Endothelial cell of umbilical vein (primary cell): ENCODE data around the gene TUBA4A. TPM values are rescaled to one million over a fixed set of nuclear protein-coding genes. Genes with fewer than 3 reads are reported as not detected.

Source experiments
- BruUV-seq: library from RNA; stranded (reverse); fragments of 400-500 nt; replicated peaks from 2 replicates; lab custom pipeline; 2021; lab: Mats Ljungman, UMichigan
- CTCF ChIA-PET: fragments of 300-600, 350-600 bp; sonication (Branson Sonifier 250); formaldehyde crosslinking; loops from one replicate; lab custom pipeline; 2021; ENCODE audit warnings: antibody characterized with exemption, inconsistent platforms; lab: Charles Lee
- POLR2A ChIA-PET: fragments of 300-600, 350-600 bp; sonication (Branson Sonifier 250); formaldehyde crosslinking; loops from one replicate; lab custom pipeline; 2021; ENCODE audit warnings: antibody characterized with exemption, inconsistent platforms; lab: Charles Lee
- DNase-seq: peaks from one replicate; pipeline ENCODE4 v3.0.0-alpha.2; 2011; ENCODE audit warnings: low read depth, low spot score
- FAIRE-seq: peaks from 2 replicates; lab custom pipeline; 2011; peaks lifted over from hg19 to GRCh38; lab: Jason Lieb, UNC
- H2AFZ ChIP-seq: 2 replicates; pipeline ENCODE4 v1.6.0; 2012; ENCODE audit warnings: low read depth, low read length, control low read depth, inconsistent platforms
- H3K27ac ChIP-seq: 2 replicates; pipeline ENCODE4 v1.5.1; 2011; ENCODE audit warnings: low read depth, mild to moderate bottlenecking, control low read depth, low read length, moderate library complexity; ENCODE audit not compliant: insufficient read depth
- H3K27me3 ChIP-seq, 2 experiments: 2 replicates each; pipeline versions ENCODE4 v1.6.0 to v1.6.1; 2011; ENCODE audit warnings: low read length in 2 of 2, mixed read lengths in 1 of 2; ENCODE audit not compliant: control insufficient read depth in 2 of 2, insufficient read depth in 2 of 2
- H3K36me3 ChIP-seq, 2 experiments: 2 replicates in 1 of 2; 3 replicates in 1 of 2; pipeline ENCODE4 v1.5.1; 2011; ENCODE audit warnings: low read length in 2 of 2, mild to moderate bottlenecking in 1 of 2, moderate library complexity in 1 of 2; ENCODE audit not compliant: control insufficient read depth in 2 of 2, insufficient read depth in 2 of 2; ENCODE audit errors: extremely low read depth in 1 of 2
- H3K4me1 ChIP-seq: 3 replicates; pipeline ENCODE4 v1.5.1; 2011; ENCODE audit warnings: mild to moderate bottlenecking, low read length; ENCODE audit not compliant: control insufficient read depth, insufficient read depth; ENCODE audit errors: extremely low read depth
- H3K4me2 ChIP-seq: 2 replicates; pipeline ENCODE4 v1.6.1; 2011; ENCODE audit warnings: low read length, control low read depth, mixed read lengths; ENCODE audit not compliant: insufficient read depth
- H3K4me3 ChIP-seq, 3 experiments: fragments of 200-600 bp in 1 of 3; sonication (generic), shearing (Covaris generic) in 1 of 3; replicated peaks in 1 of 3; 2 replicates each; pipeline ENCODE4 v1.5.1; 2011 to 2016; ENCODE audit warnings: control low read depth in 3 of 3, low read length in 3 of 3, mild to moderate bottlenecking in 2 of 3, inconsistent platforms in 1 of 3, low read depth in 1 of 3, moderate library complexity in 1 of 3; ENCODE audit not compliant: insufficient read depth in 1 of 3
- H3K79me2 ChIP-seq: 2 replicates; pipeline ENCODE4 v1.6.0; 2012; ENCODE audit warnings: low read length, inconsistent platforms; ENCODE audit not compliant: control insufficient read depth, insufficient read depth
- H3K9ac ChIP-seq: replicated peaks from 2 replicates; pipeline ENCODE3; 2011; ENCODE audit warnings: low read length, control low read depth; ENCODE audit not compliant: insufficient read depth; ENCODE audit errors: extremely low read depth
- H3K9me1 ChIP-seq: replicated peaks from 3 replicates; pipeline ENCODE4 v1.6.0; 2011; ENCODE audit warnings: mild to moderate bottlenecking, low read length; ENCODE audit not compliant: control insufficient read depth, insufficient read depth; ENCODE audit errors: extremely low read depth
- H3K9me3 ChIP-seq: replicated peaks from 2 replicates; pipeline ENCODE4 v1.5.1; 2012; ENCODE audit warnings: low read length, inconsistent platforms; ENCODE audit not compliant: control insufficient read depth, insufficient read depth
- H4K20me1 ChIP-seq: replicated peaks from 2 replicates; pipeline ENCODE3; 2011; ENCODE audit warnings: mild to moderate bottlenecking, low read length; ENCODE audit not compliant: control insufficient read depth, insufficient read depth; ENCODE audit errors: extremely low read depth
- EZH2 ChIP-seq: IDR thresholded peaks from 2 replicates; pipeline ENCODE4 v1.6.1; 2012; ENCODE audit warnings: borderline replicate concordance, low read depth, mild to moderate bottlenecking, moderate library complexity, low read length, inconsistent platforms; ENCODE audit not compliant: severe bottlenecking
- FOS ChIP-seq: IDR thresholded peaks from 2 replicates; pipeline ENCODE4 v1.6.1; 2011; ENCODE audit warnings: mild to moderate bottlenecking, low read length, moderate library complexity, borderline replicate concordance; ENCODE audit not compliant: insufficient read depth
- GATA2 ChIP-seq: IDR thresholded peaks from 2 replicates; pipeline ENCODE4 v1.7.0; 2011; ENCODE audit warnings: low read depth, mild to moderate bottlenecking, moderate library complexity, mixed read lengths, low read length; ENCODE audit not compliant: insufficient read length, insufficient read depth
- JUN ChIP-seq: IDR thresholded peaks from 2 replicates; pipeline ENCODE4 v1.6.1; 2011; ENCODE audit warnings: borderline replicate concordance, low read depth; ENCODE audit not compliant: insufficient read length, insufficient read depth
- MYC ChIP-seq: IDR thresholded peaks from one replicate; pipeline ENCODE4 v1.6.1; 2011; ENCODE audit warnings: mild to moderate bottlenecking, low read depth, low read length
- POLR2A ChIP-seq: IDR thresholded peaks from 2 replicates; pipeline ENCODE4 v1.6.1; 2012; ENCODE audit warnings: low read depth, mild to moderate bottlenecking, control low read depth, low read length
- POLR2AphosphoS5 ChIP-seq: IDR thresholded peaks from 2 replicates; pipeline ENCODE4 v1.6.1; 2012; ENCODE audit warnings: low read depth, mild to moderate bottlenecking, control low read depth, low read length, moderate library complexity; ENCODE audit not compliant: insufficient read depth
- dilution Hi-C: fragments of 300-500 bp; cut with MboI; formaldehyde crosslinking; loops from one replicate; pipeline ENCODE4 v1.15.0; 2019; ENCODE audit warnings: low sequenced_read_pairs; ENCODE audit not compliant: extremely low pct_ligation_motif_present
- intact Hi-C: fragments of 100-400 bp; cut with micrococcal nuclease; formaldehyde crosslinking; loops from one replicate; pipeline ENCODE4 v1.10.0; 2022
- polyA plus RNA-seq, 4 experiments: library from polyadenylated mRNA; depleted of rRNA in 3 of 4; stranded (reverse) in 3 of 4; unstranded in 1 of 4; fragments of >200 nt; gene quantifications; 2 replicates each; pipeline versions ENCODE4 v1.2.1 to v1.2.3, GENCODE V29; 2011 to 2012; ENCODE audit warnings: missing spikeins in 1 of 4
- total RNA-seq: library from RNA; stranded (reverse); gene quantifications from 2 replicates; pipeline ENCODE4 v1.2.3, GENCODE V29; 2021
- TF ChIP-seq, protein P1 (sequence below): IDR thresholded peaks from 2 replicates; pipeline ENCODE4 v1.6.1; 2011; ENCODE audit not compliant: insufficient read depth, insufficient read length
- TF ChIP-seq, protein P2 (sequence below), 2 donors: IDR thresholded peaks; 1 replicate in 1 of 2; 2 replicates in 1 of 2; pipeline ENCODE4 v1.5.1; 2011; ENCODE audit warnings: low read length in 2 of 2, mild to moderate bottlenecking in 2 of 2, moderate library complexity in 2 of 2, control low read depth in 1 of 2, inconsistent platforms in 1 of 2, low read depth in 1 of 2; ENCODE audit not compliant: insufficient read depth in 1 of 2; ENCODE audit errors: extremely low read depth in 1 of 2

TUBA4A gene
- total and polyA plus RNA-seq, 2 donors (not counting 3 experiments of a cell fraction or from before 2014, with no cell fraction given), result 16.5 to 24.8 TPM

DNA sequence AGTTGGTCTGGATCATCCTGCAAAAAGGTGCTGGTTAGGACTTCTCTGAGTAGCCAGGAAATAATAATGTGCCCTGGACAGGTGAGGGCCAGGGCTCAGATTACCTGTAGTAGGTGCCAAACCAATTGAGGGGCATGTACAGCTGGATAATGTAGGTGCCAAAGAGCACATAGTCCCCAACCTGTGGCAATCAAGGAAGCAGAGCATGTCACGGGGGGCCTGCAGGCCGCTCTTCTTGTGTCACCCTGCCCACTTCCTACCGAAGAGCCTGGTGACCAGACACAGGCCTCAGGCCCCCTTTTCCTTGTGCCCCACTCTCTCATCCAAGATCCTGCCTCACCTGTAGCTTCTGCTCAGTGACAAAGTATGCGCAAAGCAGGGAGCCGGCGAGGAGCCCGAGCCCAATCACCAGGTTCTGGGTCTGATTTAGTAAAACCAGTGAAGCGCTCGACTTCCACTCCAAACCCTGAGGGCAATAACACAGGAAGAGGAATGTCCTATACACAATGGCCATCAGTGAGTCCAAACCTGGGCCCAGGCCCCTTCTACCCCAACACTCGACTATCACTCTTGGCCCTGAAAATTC lies 40.1 kb downstream of the TUBA4A start:
- no peak for TF ChIP-seq JUN
- TF ChIP-seq, protein P1, sequence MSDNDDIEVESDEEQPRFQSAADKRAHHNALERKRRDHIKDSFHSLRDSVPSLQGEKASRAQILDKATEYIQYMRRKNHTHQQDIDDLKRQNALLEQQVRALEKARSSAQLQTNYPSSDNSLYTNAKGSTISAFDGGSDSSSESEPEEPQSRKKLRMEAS, result no peak
- no peak for TF ChIP-seq POLR2AphosphoS5
- TF ChIP-seq FOS, result no peak
- TF ChIP-seq GATA2, result no peak
- TF ChIP-seq, protein P2, sequence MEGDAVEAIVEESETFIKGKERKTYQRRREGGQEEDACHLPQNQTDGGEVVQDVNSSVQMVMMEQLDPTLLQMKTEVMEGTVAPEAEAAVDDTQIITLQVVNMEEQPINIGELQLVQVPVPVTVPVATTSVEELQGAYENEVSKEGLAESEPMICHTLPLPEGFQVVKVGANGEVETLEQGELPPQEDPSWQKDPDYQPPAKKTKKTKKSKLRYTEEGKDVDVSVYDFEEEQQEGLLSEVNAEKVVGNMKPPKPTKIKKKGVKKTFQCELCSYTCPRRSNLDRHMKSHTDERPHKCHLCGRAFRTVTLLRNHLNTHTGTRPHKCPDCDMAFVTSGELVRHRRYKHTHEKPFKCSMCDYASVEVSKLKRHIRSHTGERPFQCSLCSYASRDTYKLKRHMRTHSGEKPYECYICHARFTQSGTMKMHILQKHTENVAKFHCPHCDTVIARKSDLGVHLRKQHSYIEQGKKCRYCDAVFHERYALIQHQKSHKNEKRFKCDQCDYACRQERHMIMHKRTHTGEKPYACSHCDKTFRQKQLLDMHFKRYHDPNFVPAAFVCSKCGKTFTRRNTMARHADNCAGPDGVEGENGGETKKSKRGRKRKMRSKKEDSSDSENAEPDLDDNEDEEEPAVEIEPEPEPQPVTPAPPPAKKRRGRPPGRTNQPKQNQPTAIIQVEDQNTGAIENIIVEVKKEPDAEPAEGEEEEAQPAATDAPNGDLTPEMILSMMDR (IDR thresholded peaks at IDR 0.05; ENCODE audit: extremely low read depth in 1 of 2, insufficient read depth in 1 of 2, low read depth in 1 of 2, low read length in 2 of 2), result no peak
- TF ChIP-seq EZH2, result no peak
- TF ChIP-seq POLR2A, result no peak
- no peak for TF ChIP-seq MYC
- intact Hi-C loops, result no loop called here
- Histone ChIP-seq H3K4me3 (no peak overlapping the region), H3K9me1 (no peaks in the 10 kb centered on the region), H4K20me1 (no peaks in the 10 kb centered on the region), H3K27ac (no peak overlapping the region), H3K36me3 (peaks cover 3 to 13% of the 10 kb centered on the region in 2 experiments), H3K27me3 (no peaks in the 10 kb centered on the region), H3K79me2 (no peaks in the 10 kb centered on the region), H3K9me3 (no peaks in the 10 kb centered on the region), H2AFZ (no peak overlapping the region), H3K4me1 (peaks cover 8% of the 10 kb centered on the region), H3K9ac (no peak overlapping the region), H3K4me2 (no peak overlapping the region)
- BruUV-seq, result no TSS peak
- POLR2A ChIA-PET, result no interaction called here
- no peak for FAIRE-seq
- dilution Hi-C loops, result no loop called here
- CTCF ChIA-PET, result interaction anchor here (1.4 kb wide), 1 partner anchor 184 kb away, joined by 3 read pairs; no protein-coding TSS in a partner anchor
- no peak for DNase-seq
